ENCODE data around the gene NSMCE3.
"Not testable (repeated sequence)": the region's sequence is repeated elsewhere in the genome, so short reads cannot be mapped to it uniquely, and the experiment has no call there.

Gene NSMCE3

DNA sequence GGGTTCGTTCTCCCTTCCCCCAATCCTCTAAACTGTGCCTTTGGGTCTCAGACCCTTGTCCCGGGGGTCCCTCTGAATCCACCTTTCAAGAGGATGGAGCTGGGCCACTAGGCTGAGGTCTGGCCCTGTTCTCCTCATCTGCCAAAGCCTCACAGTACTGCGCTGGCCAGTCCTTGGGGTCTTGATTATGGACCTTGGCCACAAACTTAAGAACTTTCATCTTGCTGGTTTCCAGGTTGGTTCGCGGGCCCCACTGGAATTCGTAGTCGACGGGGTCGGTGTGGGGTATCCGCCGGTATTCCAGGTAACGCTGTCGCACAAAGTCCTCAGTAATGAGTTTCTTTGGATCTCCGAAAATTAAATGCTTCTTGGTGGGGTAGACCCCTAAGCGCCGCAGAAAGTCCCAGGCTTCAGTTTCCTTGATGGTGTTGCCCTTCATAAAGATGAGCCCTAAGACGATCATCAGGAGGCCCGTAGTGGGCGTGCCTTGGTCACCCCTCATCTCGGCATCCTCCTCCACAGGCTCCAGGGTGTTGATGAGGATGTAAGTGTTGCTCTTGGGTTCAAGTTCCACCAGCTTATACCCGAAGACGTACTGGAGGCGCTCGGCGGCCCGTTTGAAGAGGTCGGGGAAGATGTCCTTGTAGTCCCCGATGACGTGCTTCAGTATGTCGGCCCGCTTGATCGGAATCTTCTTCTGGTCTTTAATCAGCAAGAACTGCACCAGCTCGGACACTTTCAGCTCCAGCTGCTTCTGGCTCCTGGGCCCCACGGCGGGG is 727 bp downstream of the NSMCE3 start:
- peak; percentile 80 for DNase-seq

DNA sequence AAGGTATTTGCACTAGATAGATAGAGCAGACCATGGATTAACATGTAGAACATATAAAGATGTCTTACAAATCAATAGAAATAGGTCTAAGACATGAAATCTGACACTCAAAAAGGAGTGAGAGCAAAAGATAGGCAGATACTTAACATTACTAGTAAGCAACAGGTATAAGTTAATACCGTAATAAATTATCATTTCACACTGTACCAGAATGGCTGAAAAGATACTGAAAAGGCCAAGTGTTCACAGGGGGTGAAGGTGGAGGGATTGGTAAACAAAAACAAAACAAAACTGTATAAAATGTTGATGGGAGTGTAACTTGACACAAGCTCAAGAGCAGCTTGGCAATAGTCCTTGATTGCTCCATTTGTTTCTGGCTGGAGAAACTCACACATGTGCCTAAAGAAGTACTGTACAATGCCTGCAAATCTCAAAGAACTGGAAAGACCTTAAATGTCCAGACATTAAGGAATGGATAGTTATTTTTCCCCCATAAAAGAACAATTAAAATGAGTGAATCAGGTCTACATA is 3.5 kb downstream of the NSMCE3 start:
- no peak for DNase-seq

DNA sequence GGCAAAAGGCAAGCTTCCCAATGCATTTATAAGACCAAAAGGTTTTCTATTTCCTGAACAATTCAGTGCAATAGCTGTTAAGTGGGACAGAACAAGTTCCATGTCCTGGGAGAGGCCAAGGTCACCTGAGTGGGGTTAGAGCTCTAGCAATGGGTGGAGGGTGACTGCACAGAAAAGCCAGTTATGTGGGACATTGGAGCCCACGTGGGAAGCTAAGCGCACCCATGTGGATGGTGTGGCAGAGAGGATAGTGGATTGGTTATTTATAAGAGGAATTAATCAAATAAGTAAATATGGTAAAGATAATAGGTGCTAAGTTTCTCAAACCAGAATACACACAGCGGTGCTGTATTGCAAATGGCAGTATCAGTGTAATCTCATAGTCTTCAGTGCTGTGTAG is 6.3 kb downstream of the NSMCE3 start:
- no peak for DNase-seq

DNA sequence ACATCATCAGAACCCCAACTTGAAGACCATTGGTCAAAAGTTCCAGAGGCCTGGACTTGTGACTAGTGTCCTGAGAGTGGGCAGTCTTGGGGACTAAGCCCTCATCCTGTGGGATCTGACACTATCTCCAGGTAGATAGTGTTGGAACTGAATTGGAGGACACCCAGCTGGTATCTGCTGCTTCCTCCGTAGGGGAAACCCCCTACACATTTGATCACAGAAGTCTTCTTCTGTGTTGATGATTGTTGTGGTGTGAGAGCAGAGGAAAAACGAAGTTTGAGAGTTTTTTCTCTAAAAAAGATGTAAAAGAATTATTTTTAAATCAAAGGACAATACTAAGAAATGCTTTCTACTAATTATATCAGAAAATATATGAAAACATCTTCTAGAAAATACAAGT is 6.9 kb downstream of the NSMCE3 start:
- DNase-seq = no peak

DNA sequence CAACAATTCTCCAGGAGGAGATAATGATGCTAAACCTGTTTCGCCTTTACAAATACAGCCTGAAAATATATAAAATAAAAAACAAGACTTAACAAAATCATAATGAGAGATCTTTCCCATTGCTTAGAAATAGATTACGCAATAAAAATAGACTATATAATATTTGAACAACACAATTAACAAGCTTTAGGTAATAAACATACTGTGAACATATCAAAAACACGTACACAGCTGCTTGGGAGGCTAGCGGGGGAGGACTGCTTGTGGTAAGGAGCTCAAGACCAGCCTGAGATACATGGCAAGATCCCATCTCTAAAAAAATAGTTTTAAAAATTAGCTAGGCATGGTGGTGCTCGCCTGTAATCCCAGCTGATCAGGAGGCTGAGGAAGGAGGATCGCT is 8.7 kb downstream of the NSMCE3 start:
- DNase-seq = no peak

DNA sequence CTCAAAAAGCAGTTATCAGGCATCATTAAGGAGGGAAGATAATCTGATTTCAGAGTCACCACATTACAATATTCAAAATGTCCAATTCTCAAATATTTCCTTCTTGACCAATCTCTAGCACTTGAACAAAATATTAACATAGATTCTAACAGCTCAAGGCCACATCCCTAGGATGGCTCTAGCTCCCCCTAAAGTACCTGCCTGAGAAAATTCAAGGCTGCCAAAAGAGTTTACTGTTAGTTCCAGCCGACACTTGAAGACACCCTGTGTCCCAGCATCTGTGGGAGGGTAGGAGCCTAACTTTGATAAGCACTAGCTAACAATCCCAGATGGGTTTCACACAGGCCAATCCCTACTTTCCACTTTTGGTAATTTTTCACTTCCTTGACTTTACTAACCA is 10.4 kb downstream of the NSMCE3 start:
- no peak for DNase-seq

DNA sequence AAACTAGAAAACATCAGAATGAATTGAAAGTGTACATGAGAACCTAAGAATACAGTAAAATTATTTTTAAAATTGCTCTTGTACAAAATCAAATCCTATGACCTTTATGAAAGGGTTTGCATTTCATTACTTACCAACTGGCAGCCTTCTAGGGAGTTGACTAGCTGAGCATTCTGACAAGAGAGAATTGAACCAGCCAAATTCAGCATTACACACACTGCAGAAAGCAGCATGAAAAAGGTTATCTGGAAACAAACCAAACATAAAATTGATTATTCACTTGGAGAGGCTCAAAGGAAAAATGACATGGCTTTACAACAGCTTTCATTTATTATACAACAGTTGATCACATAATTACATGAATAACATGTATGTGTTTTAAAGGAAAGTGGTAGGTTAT is 17.4 kb downstream of the NSMCE3 start:
- DNase-seq = no peak

DNA sequence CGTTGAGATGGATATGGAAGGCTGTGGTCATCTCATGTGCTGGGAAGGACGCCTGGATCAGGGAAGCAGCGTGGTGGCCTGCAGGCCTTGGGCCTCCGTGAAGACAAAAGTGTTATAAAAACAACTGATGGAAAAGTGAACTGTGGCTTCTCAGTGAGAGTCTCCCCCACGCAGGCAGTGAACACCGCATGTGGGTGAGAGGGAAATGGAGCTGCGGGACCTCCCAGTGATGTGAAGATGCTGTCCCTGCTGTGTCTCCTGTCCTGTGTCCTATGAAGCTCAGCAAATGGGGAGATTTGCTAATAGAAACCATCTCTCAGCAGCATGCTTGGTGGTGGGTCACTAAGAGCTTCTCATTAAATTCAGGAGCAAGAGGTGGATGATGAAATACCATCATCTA is 25.1 kb downstream of the NSMCE3 start:
- DNase-seq = no peak

DNA sequence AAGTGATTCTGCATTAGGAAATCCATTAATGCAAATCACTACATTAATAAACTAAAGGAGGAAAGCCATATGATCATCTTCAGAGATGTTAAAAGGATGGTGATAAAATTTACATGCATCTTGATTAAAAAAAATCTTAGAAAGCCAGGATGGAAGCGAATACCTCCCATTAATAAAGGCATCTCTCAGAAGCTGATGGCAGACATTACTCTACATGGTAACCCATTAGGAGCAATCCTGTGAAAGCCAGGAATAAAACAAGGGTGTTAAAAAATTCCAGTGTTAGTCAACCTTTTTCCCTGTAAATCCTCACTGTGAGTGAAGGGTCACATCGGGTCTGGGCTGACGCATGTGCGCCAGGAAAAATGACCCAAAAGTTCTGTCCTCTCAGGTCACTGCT is 25.5 kb downstream of the NSMCE3 start:
- no peak for DNase-seq

DNA sequence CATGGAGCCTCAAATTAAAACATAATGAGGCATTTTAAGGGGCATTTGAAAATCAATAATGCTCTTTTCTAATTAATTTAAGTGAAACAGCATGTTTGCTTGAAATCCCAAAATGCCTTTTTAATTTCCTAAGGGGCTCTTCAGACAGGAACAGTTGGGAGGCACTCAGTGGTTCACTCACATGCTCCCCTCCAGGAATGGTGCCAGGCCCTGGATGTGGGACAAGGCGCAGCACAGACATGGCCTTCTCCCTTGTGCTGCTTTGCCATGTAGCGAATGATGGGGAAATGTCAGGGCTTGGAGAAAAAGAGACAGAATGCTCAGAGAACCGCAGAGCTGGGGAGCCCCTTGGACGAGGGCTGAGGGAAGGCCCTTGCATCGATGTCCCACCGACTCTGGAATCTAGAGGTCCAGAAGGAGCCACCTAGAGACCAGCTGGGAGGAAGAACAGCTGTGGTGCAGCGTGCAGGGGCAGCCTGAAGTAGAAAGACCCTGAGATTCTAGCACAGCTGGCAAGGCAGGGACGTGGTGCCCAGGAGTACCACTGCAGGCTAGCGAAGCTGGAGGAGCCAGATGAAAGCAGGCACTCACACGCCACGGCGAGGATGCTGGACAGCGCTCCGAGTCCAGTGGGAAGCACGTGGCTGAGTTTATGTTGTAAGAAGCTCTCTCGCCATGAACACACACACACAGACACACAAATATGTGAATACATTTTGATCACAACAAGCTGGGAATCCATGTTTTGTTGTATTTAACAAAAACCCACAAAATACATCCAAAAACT is 27.0 kb downstream of the NSMCE3 start:
- DNase-seq = no peak

DNA sequence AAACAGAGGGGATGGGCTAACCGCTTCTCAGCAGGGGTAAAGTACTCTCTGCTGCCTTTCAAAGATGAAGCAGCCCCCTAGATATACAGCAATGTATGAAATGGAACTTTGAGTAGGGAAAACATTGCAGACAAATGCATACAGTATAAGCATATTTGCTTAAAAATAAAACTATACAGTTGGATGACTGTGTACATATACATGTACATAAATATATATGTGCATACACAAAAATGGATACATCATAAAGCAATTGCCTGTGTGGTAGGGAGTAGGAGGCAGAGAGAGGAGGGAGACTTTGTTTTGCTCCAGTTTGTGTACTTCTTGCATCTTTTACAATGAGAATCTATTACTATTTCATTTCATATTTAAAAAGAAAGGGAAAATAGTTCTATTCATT is 28.4 kb downstream of the NSMCE3 start:
- no peak for DNase-seq

DNA sequence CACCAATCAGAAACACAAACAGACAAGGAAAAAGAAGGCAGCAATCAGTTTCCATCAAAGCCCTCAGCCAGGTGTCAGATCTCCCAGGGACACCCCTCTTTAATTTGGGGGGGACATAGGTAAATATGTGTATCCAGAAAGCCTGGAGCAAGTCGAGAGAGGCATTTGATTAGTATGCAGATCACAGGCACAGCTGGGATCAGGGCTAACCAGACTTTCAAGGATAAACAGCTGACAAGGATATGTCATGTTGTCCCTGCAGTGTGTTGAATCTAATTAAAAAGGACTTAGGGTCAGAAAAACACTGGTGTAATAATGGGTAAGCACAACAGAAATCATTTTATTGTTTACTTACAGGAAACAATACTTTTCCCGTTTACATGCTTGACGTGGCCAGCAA is 30.2 kb downstream of the NSMCE3 start:
- no peak for DNase-seq

DNA sequence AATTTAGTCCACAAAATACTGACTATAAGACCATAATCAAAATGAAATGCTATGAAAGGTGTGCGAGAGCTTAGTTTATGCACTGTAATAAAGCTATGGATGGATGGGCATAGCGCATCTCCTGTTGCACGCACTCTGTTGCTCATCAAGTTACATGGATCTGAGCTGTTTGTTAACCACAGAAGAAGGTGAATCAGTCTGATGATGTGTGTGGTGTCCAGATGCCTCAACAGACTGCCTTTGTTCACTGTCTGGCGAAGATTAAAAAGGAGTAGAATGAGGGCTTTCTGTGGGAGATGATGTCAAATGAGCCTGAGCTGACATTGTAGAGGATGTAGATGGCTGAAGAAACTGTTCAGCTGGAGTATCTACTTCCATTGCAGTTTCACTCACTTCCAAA is 36.1 kb downstream of the NSMCE3 start:
- no peak for DNase-seq

DNA sequence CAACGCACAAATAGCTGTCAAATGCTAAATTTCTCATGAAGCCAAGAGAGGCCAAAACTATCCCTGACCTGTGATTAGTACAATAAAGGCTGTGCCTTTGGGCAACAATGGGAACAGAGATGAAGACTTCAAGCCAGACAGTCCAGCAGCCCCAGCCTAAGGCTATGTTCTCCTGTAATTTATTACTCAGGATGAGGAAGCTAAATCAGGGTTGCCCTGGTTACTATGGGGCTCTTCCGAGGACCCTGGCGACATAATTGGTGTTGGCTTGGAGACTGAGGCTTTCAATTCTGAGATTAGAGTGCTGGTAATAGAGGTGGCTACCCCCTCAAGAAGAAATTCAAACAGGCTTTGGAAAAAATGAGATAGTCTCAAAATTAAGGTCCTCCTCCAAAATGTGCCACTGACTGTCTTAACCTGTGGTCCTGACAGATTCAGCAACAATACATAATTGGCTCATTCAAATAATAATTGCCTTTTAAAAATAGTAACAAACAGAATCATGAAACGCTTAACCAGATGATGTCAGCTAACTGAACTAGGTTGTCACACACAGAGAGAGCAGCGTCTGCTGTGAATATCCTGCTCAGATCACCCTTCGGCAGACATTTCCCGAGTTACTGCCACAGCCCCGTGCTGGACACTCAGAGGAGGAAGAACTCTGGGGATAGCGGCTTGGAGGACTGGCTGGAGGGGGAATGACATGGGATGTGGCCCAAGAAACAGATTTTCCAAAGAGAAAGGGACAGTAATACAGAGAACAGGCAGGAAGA is 43.0 kb downstream of the NSMCE3 start:
- DNase-seq = no peak

DNA sequence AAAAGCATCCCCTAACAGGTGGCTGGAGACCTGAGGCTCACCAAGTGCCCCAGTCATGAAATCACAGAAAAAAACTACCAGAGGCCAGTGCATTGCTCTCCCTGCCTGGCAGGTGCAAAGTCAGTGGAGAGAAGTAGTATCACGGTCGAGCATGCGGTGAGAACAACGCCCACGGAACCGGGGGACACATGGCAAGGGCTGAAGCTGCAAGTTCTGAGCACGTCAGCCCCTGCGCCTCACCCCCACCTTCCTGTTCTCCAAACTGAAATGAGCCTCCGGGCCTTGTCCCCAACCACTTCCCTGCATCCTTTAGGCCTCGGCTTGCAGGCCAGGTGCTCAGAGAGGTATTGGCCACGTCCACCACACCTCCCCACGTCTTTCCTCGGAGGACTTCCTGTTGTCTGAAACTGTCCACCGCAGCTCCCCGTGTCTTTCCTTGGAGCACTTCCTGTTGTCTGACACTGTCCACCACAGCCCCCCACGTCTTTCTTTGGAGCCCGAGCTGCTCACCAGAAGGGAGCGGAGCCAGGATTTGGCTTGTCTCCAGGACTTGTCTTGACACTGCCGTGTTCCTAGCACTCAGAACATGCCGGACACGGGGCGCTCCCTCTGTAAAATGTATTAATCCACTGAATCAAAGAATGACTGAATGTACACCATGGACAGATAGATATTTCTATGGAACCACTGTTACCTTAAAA is 43.9 kb downstream of the NSMCE3 start:
- DNase-seq = no peak

DNA sequence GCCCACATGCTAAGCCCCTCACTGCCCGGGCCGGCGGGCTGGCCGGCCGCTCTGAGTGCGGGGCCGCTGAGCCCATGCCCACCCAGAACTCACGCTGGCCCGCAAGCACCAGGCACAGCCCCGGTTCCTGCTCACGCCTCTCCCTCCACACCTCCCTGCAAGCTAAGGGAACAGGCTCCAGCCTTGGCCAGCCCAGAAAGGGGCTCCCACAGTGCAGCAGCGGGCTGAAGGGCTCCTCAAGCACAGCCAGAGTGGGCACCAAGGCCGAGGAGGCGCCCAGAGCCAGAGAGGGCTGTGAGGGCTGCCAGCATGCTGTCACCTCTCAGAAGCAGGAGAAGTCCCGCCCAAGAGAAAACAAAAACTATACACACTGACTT is 44.6 kb downstream of the NSMCE3 start:
- not testable (repeated sequence) for DNase-seq

DNA sequence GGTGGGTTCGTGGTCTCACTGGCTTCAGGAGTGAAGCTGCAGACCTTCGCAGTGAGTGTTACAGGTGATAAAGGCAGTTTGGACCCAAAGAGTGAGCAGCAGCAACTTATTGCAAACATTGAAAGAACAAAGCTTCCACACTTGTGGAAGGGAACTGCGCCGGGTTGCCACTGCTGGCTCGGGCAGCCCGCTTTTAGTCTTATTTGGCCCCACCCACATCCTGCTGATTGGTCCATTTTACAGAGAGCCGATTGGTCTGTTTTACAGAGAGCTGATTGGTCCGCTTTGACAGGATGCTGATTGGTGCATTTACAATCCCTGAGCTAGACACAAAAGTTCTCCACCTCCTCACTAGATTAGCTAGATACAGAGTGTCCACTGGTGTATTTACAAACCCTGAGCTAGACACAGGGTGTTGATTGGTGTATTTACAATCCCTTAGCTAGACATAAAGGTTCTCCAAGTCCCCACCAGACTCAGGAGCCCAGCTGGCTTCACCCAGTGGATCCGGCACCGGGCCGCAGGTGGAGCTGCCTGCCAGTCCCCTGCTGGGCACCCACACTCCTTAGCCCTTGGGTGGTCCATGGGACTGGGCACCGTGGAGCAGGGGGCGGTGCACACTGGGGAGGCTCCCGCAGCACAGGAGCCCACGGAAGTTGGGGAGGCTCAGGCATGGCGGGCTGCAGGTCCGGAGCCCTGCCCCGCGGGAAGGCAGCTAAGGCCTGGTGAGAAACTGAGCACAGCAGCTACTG is 45.2 kb downstream of the NSMCE3 start:
- DNase-seq = not testable (repeated sequence)

DNA sequence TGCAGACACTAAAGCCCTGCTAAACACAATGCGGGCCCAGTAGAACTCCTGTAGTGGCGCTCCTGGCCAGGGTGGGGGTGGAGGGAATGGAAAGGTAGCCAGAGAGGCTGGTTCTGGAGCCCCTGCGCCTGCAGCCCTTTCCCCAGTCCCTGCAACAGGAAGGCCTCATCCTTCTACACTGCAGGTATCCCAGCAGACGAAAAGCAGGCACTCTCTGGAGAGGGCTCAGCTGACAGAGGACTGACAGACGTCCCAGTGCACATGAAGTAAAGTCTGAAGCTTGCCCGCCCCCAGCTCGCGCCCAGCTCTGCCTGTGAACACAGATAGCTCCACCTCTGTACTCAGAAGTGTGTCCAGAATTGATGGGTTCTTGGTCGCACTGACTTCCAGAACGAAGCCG is 46.0 kb downstream of the NSMCE3 start:
- DNase-seq = no peak

DNA sequence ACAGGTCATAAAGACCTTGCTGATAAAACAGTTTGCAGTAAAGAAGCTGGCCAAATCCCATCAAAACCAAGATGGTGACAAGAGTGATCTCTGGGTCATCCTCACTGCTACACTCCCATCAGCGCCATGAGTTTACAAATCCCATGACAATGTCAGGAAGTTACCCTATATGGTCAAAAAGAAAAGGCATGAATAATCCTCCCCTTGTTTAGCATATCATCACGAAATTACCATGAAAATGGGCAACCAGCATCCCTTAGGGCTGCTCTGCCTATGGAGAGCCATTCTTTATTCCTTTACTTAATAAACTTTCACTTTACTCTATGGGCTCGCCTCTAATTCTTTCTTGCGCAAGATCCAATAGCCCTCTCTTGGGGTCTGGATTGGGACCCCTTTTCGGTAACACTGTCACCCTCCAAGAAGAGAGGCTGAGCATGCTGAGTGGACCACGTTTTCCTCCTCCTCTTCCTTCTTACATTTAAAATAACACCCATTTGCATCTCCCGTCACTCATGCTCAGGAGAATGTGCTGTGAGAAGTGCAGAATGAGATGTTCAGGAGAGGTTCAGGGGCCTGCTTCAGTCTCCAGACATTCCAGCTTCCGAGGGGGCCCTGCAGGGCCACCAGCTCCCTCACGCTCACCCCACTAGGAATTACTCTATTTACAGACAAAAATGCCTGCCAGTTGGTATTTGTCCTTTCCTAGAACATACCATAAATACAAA is 47.3 kb downstream of the NSMCE3 start:
- no peak for DNase-seq

DNA sequence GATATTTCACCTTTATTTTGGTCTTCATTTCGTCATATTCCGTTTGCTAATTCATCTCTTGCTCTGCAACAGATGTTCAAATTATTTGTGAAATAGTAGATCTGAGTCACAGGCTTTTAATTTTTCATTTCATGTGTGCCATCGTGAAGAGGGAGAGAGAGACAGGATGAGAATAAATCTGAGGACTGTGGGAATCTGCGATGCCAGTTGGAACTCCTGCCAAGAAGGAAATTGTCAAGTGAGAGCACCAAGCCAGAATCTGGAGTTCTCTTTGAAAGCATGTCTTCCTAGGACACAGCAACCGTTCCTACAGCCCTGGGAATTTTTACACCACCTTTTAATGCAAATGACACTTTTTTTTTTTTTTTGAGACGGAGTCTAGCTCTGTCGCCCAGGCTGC is 48.8 kb downstream of the NSMCE3 start:
- no peak for DNase-seq

DNA sequence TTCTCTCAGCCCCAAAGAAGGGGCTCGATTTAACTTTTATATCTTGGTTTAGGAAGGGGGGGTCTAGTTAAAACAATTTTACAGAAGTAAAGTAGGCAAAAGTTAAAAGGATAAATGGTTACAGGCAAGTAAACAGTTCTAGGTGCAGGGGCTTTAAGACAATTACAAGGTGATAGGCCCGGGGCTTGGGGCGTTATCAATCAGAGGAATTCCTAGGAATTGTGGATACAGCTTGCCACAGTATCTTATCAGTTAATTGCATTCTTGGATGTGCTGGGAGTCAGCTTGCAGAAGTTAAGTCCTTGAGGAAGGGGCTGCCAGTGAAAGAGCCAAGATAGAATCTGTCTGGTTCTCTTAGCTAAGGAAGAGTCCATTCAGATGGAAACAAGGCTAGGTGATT is 52.7 kb downstream of the NSMCE3 start:
- no peak for DNase-seq
